COLO668 (cell line): ENCODE data around the gene KISS1R.

ENCODE experiments used
- DNase-seq: peaks from one replicate; lab custom pipeline; 2025; ENCODE audit not compliant: unreplicated experiment; lab: John Stamatoyannopoulos, UW

Gene KISS1R

GRCh38 chr19:881385-882071, 35.6 kb upstream of the KISS1R start:
- no peak for DNase-seq

- DNase-seq, result no peak
Measured at GRCh38 chr19:882871-883497, 34.1 kb upstream of the KISS1R start.

- DNase-seq, result peak; percentile 92
Measured at GRCh38 chr19:883661-884211, 33.4 kb upstream of the KISS1R start.

- DNase-seq, result no peak
Measured at GRCh38 chr19:884420-885211, 32.5 kb upstream of the KISS1R start.

GRCh38 chr19:885536-886224, 31.5 kb upstream of the KISS1R start:
- DNase-seq, result no peak

GRCh38 chr19:887072-887471, 30.1 kb upstream of the KISS1R start:
- peak; percentile 19 for DNase-seq

- DNase-seq, result no peak
Measured at GRCh38 chr19:887599-887998, 29.5 kb upstream of the KISS1R start.

GRCh38 chr19:888581-889385, 28.4 kb upstream of the KISS1R start:
- no peak for DNase-seq

- no peak for DNase-seq
Measured at GRCh38 chr19:889662-890295, 27.4 kb upstream of the KISS1R start.

- no peak for DNase-seq
Measured at GRCh38 chr19:890831-891230, 26.3 kb upstream of the KISS1R start.

- DNase-seq, result peak; percentile 86
Measured at GRCh38 chr19:891421-892200, 25.5 kb upstream of the KISS1R start.

- DNase-seq, result peak; percentile 50
Measured at GRCh38 chr19:892243-892893, 24.8 kb upstream of the KISS1R start.

GRCh38 chr19:892894-893689, 24.0 kb upstream of the KISS1R start, which contains the start of the genes MED16 and RNU6-9:
Gene MED16, minus strand, starts transcription at chr19:893187. Its CDS starts 2,056 bp downstream, at chr19:891131.
Gene RNU6-9, plus strand, starts transcription at chr19:893484.
- DNase-seq, result peak; percentile 95

- DNase-seq, result no peak
Measured at GRCh38 chr19:896434-896833, 20.7 kb upstream of the KISS1R start.

- no peak for DNase-seq
Measured at GRCh38 chr19:896999-897398, 20.1 kb upstream of the KISS1R start.

GRCh38 chr19:897442-898039, 19.6 kb upstream of the KISS1R start:
- DNase-seq, result no peak

- DNase-seq, result peak; percentile 29
Measured at GRCh38 chr19:898663-899062, 18.5 kb upstream of the KISS1R start.
